H1 (cell line): ENCODE results near the gene IFT25. TPM values are rescaled to one million over a fixed set of nuclear protein-coding genes. Genes with fewer than 3 reads are reported as not detected.

Experiments
- CTCF ChIA-PET: fragments of 300-600 bp; sonication (Branson Sonifier 250); formaldehyde crosslinking; loops from one replicate; lab custom pipeline; 2021; ENCODE audit not compliant: partially characterized antibody; lab: Charles Lee
- POLR2A ChIA-PET: fragments of 300-600 bp; sonication (Branson Sonifier 250); formaldehyde crosslinking; loops from one replicate; lab custom pipeline; 2021; ENCODE audit warnings: inconsistent platforms; ENCODE audit not compliant: partially characterized antibody; lab: Charles Lee
- DNase-seq, 2 experiments: peaks; one replicate each; pipeline versions ENCODE4 v3.0.0 to v3.0.0-alpha.2; 2010 to 2022; ENCODE audit warnings: low spot score in 2 of 2, low read depth in 1 of 2, mixed read lengths in 1 of 2
- FAIRE-seq: peaks from 2 replicates; lab custom pipeline; 2011; peaks lifted over from hg19 to GRCh38; lab: Jason Lieb, UNC
- H2AFZ ChIP-seq: 2 replicates; pipeline ENCODE4 v1.8.1; 2012; ENCODE audit warnings: low read length, inconsistent platforms
- H2AK5ac ChIP-seq: 2 replicates; pipeline ENCODE4 v1.6.1; 2013; ENCODE audit warnings: low read depth, low read length
- H2BK120ac ChIP-seq: replicated peaks from 2 replicates; pipeline ENCODE3; 2013; ENCODE audit warnings: low read depth, low read length, inconsistent platforms
- H2BK12ac ChIP-seq: 2 replicates; pipeline ENCODE4 v1.6.1; 2013; ENCODE audit warnings: low read depth, low read length
- H2BK15ac ChIP-seq: 2 replicates; pipeline ENCODE4 v1.6.1; 2013; ENCODE audit warnings: low read length
- H2BK20ac ChIP-seq: 2 replicates; pipeline ENCODE4 v1.6.1; 2013; ENCODE audit warnings: low read length
- H2BK5ac ChIP-seq: 2 replicates; pipeline ENCODE4 v1.6.1; 2013; ENCODE audit warnings: low read depth, low read length
- H3K14ac ChIP-seq: 2 replicates; pipeline ENCODE4 v1.6.1; 2013; ENCODE audit warnings: inconsistent platforms; ENCODE audit not compliant: insufficient read length
- H3K18ac ChIP-seq: 2 replicates; pipeline ENCODE4 v1.6.1; 2013; ENCODE audit warnings: low read length; ENCODE audit errors: extremely low read depth
- H3K23ac ChIP-seq: 2 replicates; pipeline ENCODE4 v1.6.1; 2013; ENCODE audit warnings: inconsistent platforms; ENCODE audit not compliant: insufficient read length
- H3K23me2 ChIP-seq: 2 replicates; pipeline ENCODE4 v1.6.1; 2013; ENCODE audit warnings: low read depth, low read length
- H3K27ac ChIP-seq: 2 replicates; pipeline ENCODE4 v1.6.1; 2011; ENCODE audit warnings: low read depth, low read length, inconsistent platforms
- H3K27me3 ChIP-seq, 4 experiments: replicated peaks in 1 of 4; 1 replicate in 1 of 4; 2 replicates in 3 of 4; pipeline versions ENCODE4 v1.6.1 to v1.8.1; 2011 to 2013; ENCODE audit warnings: low read length in 3 of 4, mild to moderate bottlenecking in 3 of 4, inconsistent platforms in 2 of 4, mixed read lengths in 2 of 4, moderate library complexity in 1 of 4; ENCODE audit not compliant: control insufficient read depth in 3 of 4, insufficient read depth in 3 of 4; ENCODE audit errors: extremely low read depth in 1 of 4
- H3K36me3 ChIP-seq, 4 experiments: 2 replicates each; pipeline versions ENCODE4 v1.6.1 to v1.8.1; 2011 to 2013; ENCODE audit warnings: mild to moderate bottlenecking in 4 of 4, low read length in 3 of 4, moderate library complexity in 2 of 4, control low read depth in 1 of 4, inconsistent platforms in 1 of 4; ENCODE audit not compliant: insufficient read depth in 4 of 4, control insufficient read depth in 2 of 4
- H3K4ac ChIP-seq: replicated peaks from 2 replicates; pipeline ENCODE3; 2013; ENCODE audit warnings: low read length, low read depth, mixed read lengths, inconsistent platforms; ENCODE audit not compliant: insufficient read length
- H3K4me1 ChIP-seq, 4 experiments: replicated peaks in 1 of 4; 1 replicate in 1 of 4; 2 replicates in 3 of 4; pipeline versions ENCODE4 v1.6.1 to v1.8.1; 2011 to 2013; ENCODE audit warnings: low read length in 3 of 4, inconsistent platforms in 2 of 4, mixed read lengths in 1 of 4; ENCODE audit not compliant: insufficient read depth in 4 of 4, control insufficient read depth in 3 of 4
- H3K4me2 ChIP-seq, 2 experiments: 2 replicates each; pipeline versions ENCODE4 v1.6.1 to v1.8.1; 2011 to 2013; ENCODE audit warnings: low read depth in 2 of 2, low read length in 2 of 2, control low read depth in 1 of 2, inconsistent platforms in 1 of 2, mild to moderate bottlenecking in 1 of 2; ENCODE audit not compliant: insufficient read depth in 1 of 2
- H3K4me3 ChIP-seq, 4 experiments: fragments of 200-600, 300-600 bp in 1 of 4; sonication (generic), shearing (Covaris generic), sonication (Bioruptor Twin) in 1 of 4; 2 replicates each; pipeline versions ENCODE4 v1.5.1 to v1.8.1; 2011 to 2016; ENCODE audit warnings: low read length in 4 of 4, low read depth in 3 of 4, control low read depth in 2 of 4, inconsistent platforms in 2 of 4, mild to moderate bottlenecking in 2 of 4, mixed read lengths in 1 of 4, moderate library complexity in 1 of 4; ENCODE audit not compliant: insufficient read depth in 2 of 4; ENCODE audit errors: extremely low read depth in 1 of 4
- H3K56ac ChIP-seq: replicated peaks from 2 replicates; pipeline ENCODE3; 2013; ENCODE audit warnings: low read depth, mild to moderate bottlenecking, mixed read lengths, low read length, inconsistent platforms; ENCODE audit not compliant: insufficient read length
- H3K79me1 ChIP-seq: 2 replicates; pipeline ENCODE4 v1.6.1; 2013; ENCODE audit warnings: low read depth, low read length, control low read depth
- H3K79me2 ChIP-seq, 2 experiments: 2 replicates each; pipeline versions ENCODE4 v1.6.1 to v1.8.1; 2012 to 2013; ENCODE audit warnings: low read length in 2 of 2, mild to moderate bottlenecking in 2 of 2, inconsistent platforms in 1 of 2; ENCODE audit not compliant: insufficient read depth in 2 of 2, control insufficient read depth in 1 of 2
- H3K9ac ChIP-seq, 4 experiments: replicated peaks in 1 of 4; 1 replicate in 1 of 4; 2 replicates in 3 of 4; pipeline versions ENCODE4 v1.6.1 to v1.8.1; 2011 to 2013; ENCODE audit warnings: low read depth in 3 of 4, low read length in 3 of 4, control low read depth in 2 of 4, mild to moderate bottlenecking in 2 of 4, moderate library complexity in 2 of 4, inconsistent platforms in 1 of 4; ENCODE audit errors: extremely low read depth in 1 of 4
- H3K9me3 ChIP-seq, 2 experiments: 2 replicates each; pipeline versions ENCODE4 v1.6.1 to v1.8.1; 2012 to 2013; ENCODE audit warnings: mild to moderate bottlenecking in 2 of 2, moderate library complexity in 2 of 2, control low read depth in 1 of 2, inconsistent platforms in 1 of 2, low read depth in 1 of 2, low read length in 1 of 2, mixed read lengths in 1 of 2; ENCODE audit not compliant: insufficient read depth in 2 of 2
- H4K20me1 ChIP-seq, 2 experiments: replicated peaks in 1 of 2; 2 replicates each; pipeline versions ENCODE3 to v1.8.1; 2011 to 2013; ENCODE audit warnings: inconsistent platforms in 2 of 2, low read length in 2 of 2, mild to moderate bottlenecking in 1 of 2; ENCODE audit not compliant: insufficient read depth in 2 of 2, control insufficient read depth in 1 of 2
- H4K5ac ChIP-seq: 2 replicates; pipeline ENCODE4 v1.6.1; 2013; ENCODE audit warnings: low read length, low read depth, mixed read lengths, inconsistent platforms; ENCODE audit not compliant: insufficient read length
- H4K8ac ChIP-seq: 2 replicates; pipeline ENCODE4 v1.8.0; 2013; ENCODE audit warnings: mild to moderate bottlenecking, moderate library complexity, low read length, inconsistent platforms; ENCODE audit not compliant: insufficient read depth; ENCODE audit errors: extremely low read depth
- H4K91ac ChIP-seq: replicated peaks from 2 replicates; pipeline ENCODE3; 2013; ENCODE audit warnings: low read length, mixed read lengths, inconsistent platforms; ENCODE audit not compliant: insufficient read length
- ATF2 ChIP-seq: IDR thresholded peaks from 2 replicates; pipeline ENCODE4 v1.6.1; 2012; ENCODE audit warnings: low read length, inconsistent platforms
- BACH1 ChIP-seq: IDR thresholded peaks from 2 replicates; pipeline ENCODE4 v1.6.1; 2012; ENCODE audit warnings: low read length, improper control_type of control experiment
- BCL11A ChIP-seq, 2 experiments: IDR thresholded peaks; one replicate each; pipeline ENCODE4 v1.6.1; 2011; ENCODE audit warnings: low read depth in 2 of 2, low read length in 2 of 2, mild to moderate bottlenecking in 2 of 2
- BRCA1 ChIP-seq: IDR thresholded peaks from 2 replicates; pipeline ENCODE4 v1.6.1; 2012; ENCODE audit warnings: low read depth, low read length, improper control_type of control experiment
- CBX8 ChIP-seq: fragments of 300-800, 300-1000 bp; sonication (generic); IDR thresholded peaks from 2 replicates; pipeline ENCODE4 v1.7.1; 2016; ENCODE audit warnings: low read depth, low read length, borderline replicate concordance
- CREB1 ChIP-seq: IDR thresholded peaks from 2 replicates; pipeline ENCODE4 v1.6.1; 2012; ENCODE audit warnings: inconsistent platforms
- KDM5A ChIP-seq: fragments of 200-600 bp; IDR thresholded peaks from 2 replicates; pipeline ENCODE4 v1.7.1; 2012; ENCODE audit warnings: mild to moderate bottlenecking, low read length, inconsistent platforms, mixed read lengths
- PHF8 ChIP-seq: fragments of 200-600 bp; sonication (generic); conservative IDR thresholded peaks from 2 replicates; pipeline ENCODE4 v1.7.1; 2012; ENCODE audit warnings: low read depth, mild to moderate bottlenecking, inconsistent platforms, low read length, moderate library complexity
- POLR2AphosphoS5 ChIP-seq: IDR thresholded peaks from 2 replicates; pipeline ENCODE4 v1.6.1; 2011; ENCODE audit warnings: low read depth, low read length
- RNF2 ChIP-seq: fragments of 200-900, 300-1000 bp; sonication (generic); IDR thresholded peaks from 2 replicates; pipeline ENCODE4 v1.7.1; 2016; ENCODE audit warnings: borderline replicate concordance, low read depth, mild to moderate bottlenecking, antibody characterized with exemption, low read length; ENCODE audit not compliant: poor library complexity, severe bottlenecking; ENCODE audit errors: missing control alignments
- SAP30 ChIP-seq: fragments of 300-600 bp; sonication (generic); IDR thresholded peaks from 2 replicates; pipeline ENCODE4 v1.7.1; 2012; ENCODE audit warnings: low read length, moderate library complexity, mild to moderate bottlenecking, inconsistent platforms; ENCODE audit not compliant: insufficient read depth, insufficient replicate concordance
- TCF12 ChIP-seq: IDR thresholded peaks from 2 replicates; pipeline ENCODE4 v1.6.1; 2011; ENCODE audit warnings: low read depth, mild to moderate bottlenecking, low read length
- WGBS, 2 experiments: shearing (Covaris generic) in 1 of 2; methylation state at CpG; one replicate each; pipeline versions ENCODE4 v1.1.6 to v1.1.7; 2013 to 2015; ENCODE audit warnings: low lambda C conversion rate in 2 of 2, mixed read lengths in 2 of 2, inconsistent platforms in 1 of 2, low coverage in 1 of 2, missing lambda C conversion rate in 1 of 2; ENCODE audit not compliant: insufficient replicate concordance in 2 of 2, insufficient coverage in 1 of 2, insufficient read length in 1 of 2; ENCODE audit errors: extremely low coverage in 1 of 2, missing lambda C conversion rate in 1 of 2; 5-methylcytosine and 5-hydroxymethylcytosine counted together
- polyA plus RNA-seq, 7 experiments: library from polyadenylated mRNA; depleted of rRNA in 3 of 7; stranded (reverse) in 5 of 7; unstranded in 2 of 7; fragments of >200 nt in 5 of 7; fragments of 200-250 nt in 2 of 7; gene quantifications; 1 replicate in 5 of 7; 2 replicates in 1 of 7; 4 replicates in 1 of 7; pipeline versions ENCODE4 v1.2.1 to v1.2.3, GENCODE V29; 2011 to 2013; ENCODE audit warnings: missing spikeins in 2 of 7, mixed read lengths in 2 of 7
- total RNA-seq: library from RNA; stranded (reverse); fragmentation: NEBNext Ultra II Directional; extraction: Animal tissue kit (Norgen Biotek cat#: 25700); gene quantifications from 2 replicates; pipeline ENCODE4 v1.2.1, GENCODE V29; 2021

IFT25 gene
- total and polyA plus RNA-seq, 2 of the 8 experiments (the other 6 are each of a cell fraction or from before 2014, with no cell fraction given) = 15.0 to 36.3 TPM

GRCh38 chr1:53943490-53944043 is 1.9 kb downstream of the IFT25 start:
- Histone ChIP-seq H2AK5ac (no peak overlapping the region), H3K23ac (no peak overlapping the region), H2BK15ac (no peak overlapping the region), H3K9ac (no peak overlapping the region), H2AFZ (no peak overlapping the region), H3K23me2 (peaks cover 14% of the 10 kb centered on the region), H3K36me3 (peaks cover 0 to 4% (median 0%) of the 10 kb centered on the region in 4 experiments; a peak in 3 of 8 replicates), H3K79me2 (peaks cover 0 to 32% of the 10 kb centered on the region in 2 experiments; a peak in 2 of 4 replicates), H4K91ac (no peak overlapping the region), H3K79me1 (peaks cover 9% of the 10 kb centered on the region), H2BK120ac (no peak overlapping the region), H3K27ac (no peak overlapping the region), H2BK12ac (no peak overlapping the region), H3K4ac (no peak overlapping the region), H3K18ac (no peak overlapping the region), H2BK20ac (no peak overlapping the region), H4K20me1 (peaks cover 0 to 1% of the 10 kb centered on the region in 2 experiments), H3K9me3 (no peaks in the 10 kb centered on the region), H3K27me3 (no peaks in the 10 kb centered on the region), H3K14ac (no peak overlapping the region), H3K4me3 (no peak overlapping the region), H4K5ac (no peak overlapping the region), H4K8ac (no peak overlapping the region), H3K4me2 (no peak overlapping the region), H3K4me1 (peaks cover 0 to 10% (median 6%) of the 10 kb centered on the region in 4 experiments; a peak in 6 of 7 replicates), H2BK5ac (no peak overlapping the region), H3K56ac (no peak overlapping the region)
- no peak for FAIRE-seq
- ChIA-PET CTCF (interaction anchor here (0.7 to 3.6 kb wide), 5 partner anchors 13 to 84 kb away, joined by 3 to 19 read pairs (median 9); no protein-coding TSS in a partner anchor), POLR2A (no interaction called here)
- DNase-seq = no peak
- 94% methylated on average over 14 of the region's 14 CpGs; no CpG with 5 or more reads in 1 of the 2 experiments for WGBS, 2 experiments
- no peak for TF ChIP-seq CBX8
- no peak for TF ChIP-seq BRCA1
- TF ChIP-seq SAP30 = no peak
- TF ChIP-seq POLR2AphosphoS5 = no peak
- no peak for TF ChIP-seq ATF2
- no peak for TF ChIP-seq TCF12
- TF ChIP-seq PHF8 = no peak
- no peak for TF ChIP-seq RNF2
- TF ChIP-seq BACH1 = no peak
- no peak for TF ChIP-seq CREB1
- no peak for TF ChIP-seq BCL11A (IDR thresholded peaks at IDR 0.05; ENCODE audit: low read depth in 2 of 2, low read length in 2 of 2)
- no peak for TF ChIP-seq KDM5A
